GM12878 (cell line): ENCODE measurements around the gene DNAJC13. TPM values are rescaled to one million over a fixed set of nuclear protein-coding genes. Genes with fewer than 3 reads are reported as not detected.

ENCODE experiments used
- CBX5 ChIP-seq: sonication (generic); IDR thresholded peaks from 2 replicates; pipeline ENCODE4 v1.6.1; 2016; ENCODE audit warnings: low read depth, moderate library complexity, mild to moderate bottlenecking, inconsistent platforms
- FOS ChIP-seq: IDR thresholded peaks from 3 replicates; pipeline ENCODE4 v1.6.1; 2011; ENCODE audit warnings: borderline replicate concordance; ENCODE audit not compliant: insufficient read length; ENCODE audit errors: extremely low read depth
- LARP7 ChIP-seq: fragments of 450-650 bp; IDR thresholded peaks from 2 replicates; pipeline ENCODE4 v1.6.1; 2017; ENCODE audit warnings: mild to moderate bottlenecking
- POLR2AphosphoS2 ChIP-seq: IDR thresholded peaks from 2 replicates; pipeline ENCODE4 v1.6.1; 2011; ENCODE audit warnings: low read depth, mild to moderate bottlenecking, low read length, improper control_type of control experiment, moderate library complexity
- SMC3 ChIP-seq: IDR thresholded peaks from 2 replicates; pipeline ENCODE4 v1.6.1; 2011; ENCODE audit warnings: low read length, improper control_type of control experiment, borderline replicate concordance
- SREBF2 ChIP-seq: IDR thresholded peaks from 2 replicates; pipeline ENCODE4 v1.6.1; 2012; ENCODE audit warnings: mild to moderate bottlenecking, low read length
- TAF1 ChIP-seq: IDR thresholded peaks from 2 replicates; pipeline ENCODE4 v1.6.1; 2011; ENCODE audit warnings: mild to moderate bottlenecking, low read depth, low read length, borderline replicate concordance
- USF2 ChIP-seq: IDR thresholded peaks from 2 replicates; pipeline ENCODE4 v1.6.1; 2011; ENCODE audit warnings: low read depth, low read length, improper control_type of control experiment, borderline replicate concordance
- ZBED1 ChIP-seq: IDR thresholded peaks from 2 replicates; pipeline ENCODE4 v1.6.1; 2016; ENCODE audit warnings: borderline replicate concordance
- ZBTB11 ChIP-seq: fragments of 450-650 bp; formaldehyde crosslinking; IDR thresholded peaks from 2 replicates; pipeline ENCODE4 v1.5.0; 2022; ENCODE audit warnings: mild to moderate bottlenecking, missing genetic modification characterization
- ZBTB40 ChIP-seq: fragments of 450-650 bp; IDR thresholded peaks from 2 replicates; pipeline ENCODE4 v1.6.1; 2016; ENCODE audit warnings: mild to moderate bottlenecking, moderate library complexity, borderline replicate concordance
- polyA plus RNA-seq, 11 experiments: library from polyadenylated mRNA; depleted of rRNA in 4 of 11; unstranded in 6 of 11; stranded (reverse) in 5 of 11; fragments of >200 nt; fragmentation: Nextera tagmentation in 4 of 11; fragmentation: Illumina TruSeq in 1 of 11; extraction: Ambion mirVana in 4 of 11; extraction: Trizol in 1 of 11; gene quantifications; 1 replicate in 1 of 11; 2 replicates in 10 of 11; pipeline versions ENCODE4 v1.2.1 to v1.2.3, GENCODE V29; 2011 to 2016; ENCODE audit warnings: inconsistent platforms in 2 of 11, missing spikeins in 2 of 11, low read depth in 1 of 11
- total RNA-seq, 4 experiments: library from RNA; depleted of rRNA in 3 of 4; stranded (reverse); fragments of >200 nt in 3 of 4; fragmentation: Illumina TruSeq in 1 of 4; extraction: Trizol in 1 of 4; gene quantifications; 2 replicates each; pipeline versions ENCODE4 v1.2.1 to v1.2.3, GENCODE V29; 2013 to 2021
- TF ChIP-seq, protein P1 (sequence below): IDR thresholded peaks from 2 replicates; pipeline ENCODE4 v1.6.1; 2011; ENCODE audit warnings: low read depth, mild to moderate bottlenecking, low read length, moderate library complexity, borderline replicate concordance; ENCODE audit errors: extremely low read depth

Gene DNAJC13
- total and polyA plus RNA-seq, 10 of the 15 experiments (the other 5 are each of a cell fraction or from before 2014, with no cell fraction given), result 8.3 to 33.9 (median 17.0) TPM

DNA sequence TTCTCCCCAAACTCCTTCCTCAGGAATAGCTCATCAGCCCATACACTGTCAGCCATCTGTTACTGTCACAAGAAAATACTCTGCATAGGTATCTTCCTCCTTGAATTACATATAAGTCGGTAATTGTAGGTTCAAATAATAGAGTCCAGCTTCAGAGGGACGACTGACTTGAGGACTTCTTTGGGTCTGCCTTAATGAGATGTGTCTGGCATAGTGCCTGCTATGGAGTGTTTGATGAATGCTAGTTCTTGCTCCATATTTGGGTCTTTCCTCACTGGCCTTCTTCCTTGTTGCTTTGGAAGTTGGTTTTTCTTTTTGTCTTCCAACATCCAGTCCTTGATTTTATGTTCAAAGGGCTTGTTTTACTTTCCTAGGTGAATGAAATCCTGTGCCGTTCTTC, 113.3 kb downstream of the DNAJC13 start (continued):
- TF ChIP-seq USF2, result no peak
- no peak for TF ChIP-seq LARP7
- TF ChIP-seq POLR2AphosphoS2, result no peak
- TF ChIP-seq FOS, result no peak
- TF ChIP-seq SREBF2, result no peak
- TF ChIP-seq, protein P1, sequence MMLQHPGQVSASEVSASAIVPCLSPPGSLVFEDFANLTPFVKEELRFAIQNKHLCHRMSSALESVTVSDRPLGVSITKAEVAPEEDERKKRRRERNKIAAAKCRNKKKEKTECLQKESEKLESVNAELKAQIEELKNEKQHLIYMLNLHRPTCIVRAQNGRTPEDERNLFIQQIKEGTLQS, result no peak
- no peak for TF ChIP-seq ZBTB40
- no peak for TF ChIP-seq SMC3
- TF ChIP-seq ZBTB11 (CRISPR knock-in tag), result no peak
- TF ChIP-seq CBX5, result no peak
- no peak for TF ChIP-seq TAF1
- no peak for TF ChIP-seq ZBED1
